Chondrocyte (in vitro differentiated cells): ENCODE data around the gene GALNT14. TPM values are rescaled to one million over a fixed set of nuclear protein-coding genes. Genes with fewer than 3 reads are reported as not detected.

ENCODE experiments used
- DNase-seq: peaks from one replicate; pipeline ENCODE4 v3.0.0; 2021; ENCODE audit warnings: mixed read lengths, low spot score
- H3K27ac Mint-ChIP-seq: one replicate; pipeline ENCODE4 v1.8.0; 2021; ENCODE audit warnings: mild to moderate bottlenecking, moderate library complexity, mixed read lengths; ENCODE audit not compliant: unreplicated experiment
- H3K27me3 Mint-ChIP-seq: 2 replicates; pipeline ENCODE4 v1.8.0; 2021; ENCODE audit warnings: low read depth, mixed read lengths
- H3K36me3 Mint-ChIP-seq: 2 replicates; pipeline ENCODE4 v1.8.0; 2021; ENCODE audit warnings: low read depth, mixed read lengths
- H3K4me1 Mint-ChIP-seq: 2 replicates; pipeline ENCODE4 v1.8.0; 2021; ENCODE audit warnings: low read depth, mild to moderate bottlenecking, mixed read lengths
- H3K4me3 Mint-ChIP-seq: one replicate; pipeline ENCODE4 v1.8.0; 2021; ENCODE audit warnings: mild to moderate bottlenecking, moderate library complexity, mixed read lengths; ENCODE audit not compliant: unreplicated experiment
- H3K9me3 Mint-ChIP-seq: 2 replicates; pipeline ENCODE4 v1.8.0; 2021; ENCODE audit warnings: low read depth, mixed read lengths
- total RNA-seq: library from RNA; stranded (reverse); gene quantifications from 3 replicates; pipeline ENCODE4 v1.2.1, GENCODE V29; 2021
- TF ChIP-seq, protein P1 (sequence below): fragments of 200-600 bp; sonication (generic); IDR thresholded peaks from 2 replicates; pipeline ENCODE4 v1.5.0; 2021; ENCODE audit warnings: antibody characterized with exemption, mild to moderate bottlenecking, moderate library complexity

The GALNT14 gene
- total RNA-seq, 1 donor from 2014 or later: 17.8 TPM

GRCh38 chr2:30938196-30938595 lies 200.0 kb downstream of the GALNT14 start:
- Mint-ChIP-seq H3K27me3 (peaks cover 15% of the 10 kb centered on the region), H3K27ac (no peak overlapping the region), H3K4me3 (no peak overlapping the region), H3K9me3 (no peaks in the 10 kb centered on the region), H3K4me1 (no peaks in the 10 kb centered on the region), H3K36me3 (no peaks in the 10 kb centered on the region)
- DNase-seq: no peak
- TF ChIP-seq, protein P1, sequence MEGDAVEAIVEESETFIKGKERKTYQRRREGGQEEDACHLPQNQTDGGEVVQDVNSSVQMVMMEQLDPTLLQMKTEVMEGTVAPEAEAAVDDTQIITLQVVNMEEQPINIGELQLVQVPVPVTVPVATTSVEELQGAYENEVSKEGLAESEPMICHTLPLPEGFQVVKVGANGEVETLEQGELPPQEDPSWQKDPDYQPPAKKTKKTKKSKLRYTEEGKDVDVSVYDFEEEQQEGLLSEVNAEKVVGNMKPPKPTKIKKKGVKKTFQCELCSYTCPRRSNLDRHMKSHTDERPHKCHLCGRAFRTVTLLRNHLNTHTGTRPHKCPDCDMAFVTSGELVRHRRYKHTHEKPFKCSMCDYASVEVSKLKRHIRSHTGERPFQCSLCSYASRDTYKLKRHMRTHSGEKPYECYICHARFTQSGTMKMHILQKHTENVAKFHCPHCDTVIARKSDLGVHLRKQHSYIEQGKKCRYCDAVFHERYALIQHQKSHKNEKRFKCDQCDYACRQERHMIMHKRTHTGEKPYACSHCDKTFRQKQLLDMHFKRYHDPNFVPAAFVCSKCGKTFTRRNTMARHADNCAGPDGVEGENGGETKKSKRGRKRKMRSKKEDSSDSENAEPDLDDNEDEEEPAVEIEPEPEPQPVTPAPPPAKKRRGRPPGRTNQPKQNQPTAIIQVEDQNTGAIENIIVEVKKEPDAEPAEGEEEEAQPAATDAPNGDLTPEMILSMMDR: no peak

DNA sequence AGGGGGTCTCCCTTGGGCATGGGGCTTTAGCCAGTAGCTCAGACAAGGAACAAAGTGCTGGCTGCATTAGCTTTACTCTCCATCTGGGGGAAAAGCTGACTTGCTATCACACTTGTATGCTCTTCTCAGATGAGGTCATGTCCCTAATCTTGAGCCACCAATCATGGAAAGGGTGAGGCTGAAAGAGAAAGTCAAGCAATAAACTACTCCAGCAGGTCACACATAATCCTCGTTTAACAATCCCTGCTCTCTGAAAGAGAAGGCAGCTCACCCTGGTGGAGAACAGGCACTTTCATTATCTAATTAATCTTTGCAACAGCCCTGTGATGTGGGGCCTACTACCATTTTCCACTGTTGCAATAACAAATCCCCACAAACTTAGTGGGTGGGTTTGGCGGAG lies 201.3 kb downstream of the GALNT14 start:
- Mint-ChIP-seq H3K4me1 (no peaks in the 10 kb centered on the region), H3K9me3 (no peaks in the 10 kb centered on the region), H3K27me3 (peaks cover 13% of the 10 kb centered on the region), H3K36me3 (no peaks in the 10 kb centered on the region), H3K4me3 (no peak overlapping the region), H3K27ac (no peak overlapping the region)
- no peak for DNase-seq
- TF ChIP-seq, protein P1: no peak

DNA sequence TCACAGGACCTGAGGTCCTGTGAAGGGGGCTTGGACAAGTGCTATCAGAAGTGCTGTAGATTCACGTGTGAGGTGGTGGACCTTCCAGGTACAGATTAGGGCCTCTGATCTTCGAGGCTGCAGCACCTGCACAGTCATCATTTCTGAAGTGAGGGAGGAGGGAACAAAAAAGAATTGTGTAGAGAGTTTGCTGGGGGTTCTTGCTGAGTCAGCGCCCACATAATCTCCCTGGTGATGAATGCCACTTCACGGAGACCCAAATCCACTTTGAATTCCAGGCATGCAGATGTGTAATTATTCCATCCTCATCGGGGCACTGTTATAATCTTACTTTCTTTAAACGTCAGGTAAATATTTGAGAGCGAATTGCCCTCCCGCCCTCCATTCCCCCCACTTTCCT lies 202.4 kb downstream of the GALNT14 start:
- H3K9me3 Mint-ChIP-seq: no peaks in the 10 kb centered on the region
- H3K4me1 Mint-ChIP-seq: no peaks in the 10 kb centered on the region
- DNase-seq: no peak
- TF ChIP-seq, protein P1: no peak
- H3K4me3 Mint-ChIP-seq: no peak overlapping the region
- H3K36me3 Mint-ChIP-seq: no peaks in the 10 kb centered on the region
- no peak overlapping the region for H3K27ac Mint-ChIP-seq
- H3K27me3 Mint-ChIP-seq: peaks cover 7% of the 10 kb centered on the region

GRCh38 chr2:30934066-30934465 lies 204.2 kb downstream of the GALNT14 start:
- no peaks in the 10 kb centered on the region for H3K9me3 Mint-ChIP-seq
- no peak overlapping the region for H3K4me3 Mint-ChIP-seq
- no peaks in the 10 kb centered on the region for H3K36me3 Mint-ChIP-seq
- H3K4me1 Mint-ChIP-seq: no peaks in the 10 kb centered on the region
- DNase-seq: no peak
- H3K27me3 Mint-ChIP-seq: peaks cover 2% of the 10 kb centered on the region
- H3K27ac Mint-ChIP-seq: no peak overlapping the region
- TF ChIP-seq, protein P1: no peak

- no peak for DNase-seq
- TF ChIP-seq, protein P1: no peak
- Mint-ChIP-seq H3K27ac (no peak overlapping the region), H3K36me3 (no peaks in the 10 kb centered on the region), H3K4me1 (no peaks in the 10 kb centered on the region), H3K4me3 (no peak overlapping the region), H3K9me3 (no peaks in the 10 kb centered on the region), H3K27me3 (no peaks in the 10 kb centered on the region)
These were observed 204.7 kb downstream of the GALNT14 start for GRCh38 chr2:30933496-30933895.
